Hepatocyte (in vitro differentiated cells): ENCODE measurements around the gene ZNF594.

ENCODE experiments used
- CTCF ChIP-seq: fragments of 200-600 bp; sonication (generic); IDR thresholded peaks from 2 replicates; pipeline ENCODE4 v1.5.1; 2016; ENCODE audit warnings: antibody characterized with exemption, mild to moderate bottlenecking; ENCODE audit not compliant: poor library complexity
- EZH2 ChIP-seq: fragments of 200-600 bp; sonication (generic); IDR thresholded peaks from 2 replicates; pipeline ENCODE4 v1.6.1; 2016; ENCODE audit warnings: antibody characterized with exemption, mild to moderate bottlenecking, borderline replicate concordance
- EZH2phosphoT487 ChIP-seq: fragments of 200-600 bp; sonication (generic); IDR thresholded peaks from one replicate; pipeline ENCODE4 v1.6.1; 2018; ENCODE audit warnings: antibody characterized with exemption, mild to moderate bottlenecking, low read depth, moderate library complexity; ENCODE audit not compliant: unreplicated experiment, severe bottlenecking

- TF ChIP-seq CTCF (no peak), EZH2phosphoT487 (no peak), EZH2 (no peak)
Observed at GRCh38 chr17:5182597-5183409, 8.9 kb downstream of the ZNF594 start.
